Neutrophil (primary cell): ENCODE results near the gene SPATA22.

Experiments used
- H3K27ac ChIP-seq: fragments of 200-600 bp; sonication (generic); 2 replicates; pipeline ENCODE4 v1.5.1; 2016; ENCODE audit warnings: mild to moderate bottlenecking, moderate library complexity
- H3K27me3 ChIP-seq: fragments of 200-600 bp; sonication (generic); 2 replicates; pipeline ENCODE4 v1.6.0; 2016; ENCODE audit warnings: mild to moderate bottlenecking
- H3K36me3 ChIP-seq: fragments of 200-600 bp; sonication (generic); 2 replicates; pipeline ENCODE4 v1.5.1; 2017
- H3K4me1 ChIP-seq, 2 experiments: fragments of 200-600 bp in 1 of 2; sonication (generic) in 1 of 2; 1 replicate in 1 of 2; 2 replicates in 1 of 2; pipeline versions ENCODE4 v1.5.1 to v1.6.1; 2013 to 2016; ENCODE audit warnings: low read depth in 1 of 2, low read length in 1 of 2, mild to moderate bottlenecking in 1 of 2, moderate library complexity in 1 of 2; ENCODE audit not compliant: control insufficient read depth in 1 of 2, insufficient read depth in 1 of 2
- H3K4me3 ChIP-seq, 2 experiments: fragments of 200-600 bp in 1 of 2; sonication (generic) in 1 of 2; 1 replicate in 1 of 2; 2 replicates in 1 of 2; pipeline ENCODE4 v1.5.1; 2013 to 2016; ENCODE audit warnings: low read depth in 1 of 2, low read length in 1 of 2, mild to moderate bottlenecking in 1 of 2, moderate library complexity in 1 of 2
- H3K9me3 ChIP-seq: fragments of 200-600 bp; sonication (generic); 2 replicates; pipeline ENCODE4 v1.5.1; 2016
- CTCF ChIP-seq: fragments of 200-600 bp; sonication (generic); IDR thresholded peaks from 2 replicates; pipeline ENCODE4 v1.5.1; 2016; ENCODE audit warnings: antibody characterized with exemption

The SPATA22 gene

GRCh38 chr17:3503285-3503684 lies 31.7 kb upstream of the SPATA22 start:
- no peaks in the 10 kb centered on the region for H3K4me1 ChIP-seq
- H3K27ac ChIP-seq, result no peak overlapping the region
- no peak for TF ChIP-seq CTCF
- no peaks in the 10 kb centered on the region for H3K36me3 ChIP-seq
- no peak overlapping the region for H3K4me3 ChIP-seq
- H3K9me3 ChIP-seq, result no peaks in the 10 kb centered on the region
- no peaks in the 10 kb centered on the region for H3K27me3 ChIP-seq

GRCh38 chr17:3502466-3502865 lies 30.8 kb upstream of the SPATA22 start:
- Histone ChIP-seq H3K27ac (no peak overlapping the region), H3K27me3 (no peaks in the 10 kb centered on the region), H3K36me3 (no peaks in the 10 kb centered on the region), H3K4me1 (no peaks in the 10 kb centered on the region), H3K4me3 (no peak overlapping the region), H3K9me3 (no peaks in the 10 kb centered on the region)
- TF ChIP-seq CTCF, result no peak

GRCh38 chr17:3501344-3501743 lies 29.7 kb upstream of the SPATA22 start:
- no peak overlapping the region for H3K27ac ChIP-seq
- H3K36me3 ChIP-seq, result no peaks in the 10 kb centered on the region
- H3K9me3 ChIP-seq, result no peaks in the 10 kb centered on the region
- H3K4me1 ChIP-seq, result no peaks in the 10 kb centered on the region
- H3K27me3 ChIP-seq, result no peaks in the 10 kb centered on the region
- H3K4me3 ChIP-seq, result no peak overlapping the region
- TF ChIP-seq CTCF, result no peak

GRCh38 chr17:3497101-3497500 lies 25.5 kb upstream of the SPATA22 start:
- Histone ChIP-seq H3K27ac (no peak overlapping the region), H3K36me3 (no peaks in the 10 kb centered on the region), H3K4me3 (no peak overlapping the region), H3K4me1 (no peaks in the 10 kb centered on the region), H3K9me3 (no peaks in the 10 kb centered on the region), H3K27me3 (no peaks in the 10 kb centered on the region)
- TF ChIP-seq CTCF, result no peak

- H3K9me3 ChIP-seq, result no peaks in the 10 kb centered on the region
- H3K27me3 ChIP-seq, result peaks cover 59% of the 10 kb centered on the region
- H3K4me3 ChIP-seq, result no peak overlapping the region
- H3K4me1 ChIP-seq, result no peaks in the 10 kb centered on the region
- no peaks in the 10 kb centered on the region for H3K36me3 ChIP-seq
- H3K27ac ChIP-seq, result no peak overlapping the region
- TF ChIP-seq CTCF, result no peak
Measured at GRCh38 chr17:3485481-3486068, 14.0 kb upstream of the SPATA22 start.

- Histone ChIP-seq H3K27ac (no peak overlapping the region), H3K36me3 (no peaks in the 10 kb centered on the region), H3K4me1 (no peaks in the 10 kb centered on the region), H3K27me3 (peaks cover 50% of the 10 kb centered on the region), H3K4me3 (no peak overlapping the region), H3K9me3 (no peaks in the 10 kb centered on the region)
- TF ChIP-seq CTCF, result no peak
Measured at GRCh38 chr17:3482852-3483251, 11.2 kb upstream of the SPATA22 start.
